Mucosa of stomach (tissue), 1 donor: ENCODE data around the gene MORN5.

ENCODE experiments used
- H3K27me3 ChIP-seq: one replicate; pipeline ENCODE4 v1.7.0; 2013; ENCODE audit warnings: mild to moderate bottlenecking, low read length; ENCODE audit not compliant: control insufficient read depth, insufficient read depth
- H3K36me3 ChIP-seq: one replicate; pipeline ENCODE4 v1.7.0; 2013; ENCODE audit warnings: low read length; ENCODE audit not compliant: control insufficient read depth, insufficient read depth
- H3K4me1 ChIP-seq: one replicate; pipeline ENCODE4 v1.7.0; 2013; ENCODE audit warnings: mild to moderate bottlenecking, low read length; ENCODE audit not compliant: control insufficient read depth, insufficient read depth
- H3K4me3 ChIP-seq: one replicate; pipeline ENCODE4 v1.7.0; 2013; ENCODE audit warnings: low read length
- H3K9ac ChIP-seq: one replicate; pipeline ENCODE4 v1.7.0; 2013; ENCODE audit warnings: mild to moderate bottlenecking, low read length, moderate library complexity
- H3K9me3 ChIP-seq: one replicate; pipeline ENCODE4 v1.7.0; 2013; ENCODE audit warnings: mild to moderate bottlenecking, low read length, moderate library complexity; ENCODE audit not compliant: control insufficient read depth
- donor health status: Pancreatic carcinoma.

MORN5 gene

DNA sequence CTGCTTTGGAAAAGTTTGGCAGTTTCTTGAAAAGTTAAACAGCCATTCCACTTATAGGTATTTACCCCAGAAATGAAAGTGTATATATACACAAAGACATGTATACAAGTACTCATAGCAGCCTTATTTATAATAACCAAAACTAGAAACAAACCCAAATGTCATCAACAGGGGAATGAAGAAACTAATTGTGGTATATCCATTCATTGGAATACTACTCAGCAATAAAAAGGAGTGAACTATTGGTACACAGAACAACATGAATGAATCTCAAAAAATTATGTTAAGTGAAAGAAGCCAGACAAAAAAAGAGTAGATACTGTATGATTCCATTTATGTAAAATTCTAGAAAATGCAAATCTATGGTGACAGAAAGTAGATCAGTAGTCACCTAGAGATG is 2.7 kb downstream of the MORN5 start:
- Histone ChIP-seq H3K27me3 (peaks cover 5% of the 10 kb centered on the region), H3K4me3 (no peak overlapping the region), H3K9me3 (no peaks in the 10 kb centered on the region), H3K9ac (no peak overlapping the region), H3K4me1 (peaks cover 5% of the 10 kb centered on the region), H3K36me3 (no peaks in the 10 kb centered on the region)

DNA sequence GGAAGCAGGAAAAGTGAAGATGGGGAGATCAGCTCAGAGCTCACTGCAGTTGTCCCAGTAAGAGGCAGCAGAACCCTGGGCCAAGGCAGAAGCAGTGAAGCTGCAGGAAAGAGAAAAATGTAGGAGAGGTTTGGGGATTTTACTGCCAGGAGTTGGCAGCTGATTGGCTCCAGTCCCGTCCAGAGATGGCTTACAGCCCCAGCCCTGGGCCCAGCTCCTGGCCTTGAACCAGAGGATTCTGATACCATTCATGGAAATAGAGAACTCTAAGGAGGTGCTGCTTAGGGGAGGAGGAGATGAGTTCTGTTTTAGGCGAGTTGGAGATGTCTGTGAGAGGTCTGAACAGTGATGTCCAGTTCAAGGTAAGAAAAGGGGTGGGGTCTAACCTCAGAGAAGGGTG is 4.6 kb downstream of the MORN5 start:
- Histone ChIP-seq H3K4me3 (no peak overlapping the region), H3K4me1 (no peaks in the 10 kb centered on the region), H3K27me3 (peaks cover 5% of the 10 kb centered on the region), H3K9ac (no peak overlapping the region), H3K9me3 (no peaks in the 10 kb centered on the region), H3K36me3 (no peaks in the 10 kb centered on the region)

DNA sequence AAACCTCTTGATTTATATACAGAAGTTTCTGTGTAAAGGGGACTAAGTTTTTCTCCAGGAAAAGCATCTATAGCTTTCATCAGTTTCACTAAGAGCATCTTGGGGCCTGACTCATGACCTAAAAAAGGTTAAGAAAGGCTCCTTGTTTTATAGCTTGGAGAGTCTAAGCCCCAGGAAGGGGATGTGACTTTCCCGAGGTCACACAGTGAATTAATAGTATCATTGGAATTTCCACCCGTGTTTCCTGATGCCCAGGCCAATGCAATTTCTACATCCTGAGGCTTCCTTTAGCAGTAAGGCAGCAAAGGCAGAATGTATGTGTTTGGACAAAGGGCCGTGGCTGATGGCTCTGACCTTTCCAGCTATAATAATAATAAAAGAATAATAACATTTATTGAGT is 8.6 kb downstream of the MORN5 start:
- H3K4me3 ChIP-seq = no peak overlapping the region
- no peaks in the 10 kb centered on the region for H3K36me3 ChIP-seq
- H3K9me3 ChIP-seq = no peaks in the 10 kb centered on the region
- no peak overlapping the region for H3K9ac ChIP-seq
- H3K27me3 ChIP-seq = peaks cover 13% of the 10 kb centered on the region
- H3K4me1 ChIP-seq = no peaks in the 10 kb centered on the region

DNA sequence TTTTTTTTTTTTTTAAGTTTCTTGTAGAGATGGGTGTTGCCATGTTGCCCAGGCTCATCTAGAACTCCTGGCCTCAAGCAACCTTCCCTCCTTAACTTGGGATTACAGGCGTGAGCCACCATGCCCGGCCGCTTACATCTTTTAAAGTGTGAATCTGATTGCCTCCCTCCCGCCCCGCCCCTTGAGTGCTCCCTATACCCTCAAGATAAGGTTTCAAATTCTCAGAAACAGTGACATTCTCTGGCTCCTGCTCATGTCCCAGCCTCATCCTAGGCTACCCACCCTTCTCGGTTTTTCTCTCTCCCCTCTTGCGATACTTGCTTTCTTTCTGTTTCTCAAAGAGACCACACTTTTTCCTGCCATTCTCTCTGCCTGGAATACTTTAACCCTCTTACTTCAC is 12.4 kb downstream of the MORN5 start:
- H3K9me3 ChIP-seq = no peaks in the 10 kb centered on the region
- H3K9ac ChIP-seq = no peak overlapping the region
- H3K36me3 ChIP-seq = no peaks in the 10 kb centered on the region
- H3K4me1 ChIP-seq = no peaks in the 10 kb centered on the region
- H3K4me3 ChIP-seq = no peak overlapping the region
- H3K27me3 ChIP-seq = peaks cover 12% of the 10 kb centered on the region

DNA sequence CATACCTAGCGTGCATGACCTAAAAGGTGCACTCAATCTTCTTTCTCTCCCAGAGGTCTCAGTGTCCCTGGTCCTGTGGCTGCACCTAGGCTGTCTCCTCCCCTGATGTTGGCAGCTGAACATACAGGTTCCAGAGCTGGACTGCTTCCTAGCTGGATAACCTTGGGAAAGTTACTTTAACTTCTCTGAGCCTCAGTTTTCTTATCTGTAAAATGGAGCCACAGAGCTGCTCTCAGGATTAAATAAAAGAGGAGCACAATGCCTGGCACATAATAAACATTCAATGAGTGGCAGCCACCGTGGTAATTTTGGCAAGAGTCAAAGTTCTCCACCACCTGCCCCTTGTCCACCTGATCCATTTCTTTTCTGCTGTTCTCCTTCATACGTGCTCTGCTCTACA is 14.0 kb downstream of the MORN5 start:
- peaks cover 12% of the 10 kb centered on the region for H3K27me3 ChIP-seq
- no peak overlapping the region for H3K4me3 ChIP-seq
- no peak overlapping the region for H3K9ac ChIP-seq

DNA sequence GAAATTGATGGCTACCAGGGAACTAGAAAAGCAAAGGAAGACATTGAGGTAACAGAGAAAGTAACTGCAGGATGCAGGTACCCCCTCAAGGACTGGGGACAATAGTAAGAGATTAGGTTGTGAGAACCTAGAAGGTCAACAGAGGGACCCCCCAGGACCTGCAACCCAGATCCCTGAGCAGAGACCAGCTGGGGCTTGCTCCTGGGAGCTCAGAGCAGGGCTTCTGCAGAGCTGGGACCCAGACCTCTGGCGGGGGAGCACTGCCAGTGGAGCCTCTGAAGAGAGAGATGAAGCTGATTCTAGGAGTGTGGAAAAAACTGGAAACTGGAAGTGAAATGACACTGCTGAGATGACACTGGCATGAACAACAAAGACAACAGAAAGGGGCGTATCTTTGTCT is 17.2 kb downstream of the MORN5 start:
- Histone ChIP-seq H3K4me3 (no peak overlapping the region), H3K36me3 (no peaks in the 10 kb centered on the region), H3K27me3 (peaks cover 11% of the 10 kb centered on the region), H3K9ac (no peak overlapping the region), H3K9me3 (no peaks in the 10 kb centered on the region), H3K4me1 (no peaks in the 10 kb centered on the region)

More for the DNA sequence above, 14.0 kb downstream of the MORN5 start:
- H3K9me3 ChIP-seq = no peaks in the 10 kb centered on the region
- H3K36me3 ChIP-seq = no peaks in the 10 kb centered on the region
- no peaks in the 10 kb centered on the region for H3K4me1 ChIP-seq

DNA sequence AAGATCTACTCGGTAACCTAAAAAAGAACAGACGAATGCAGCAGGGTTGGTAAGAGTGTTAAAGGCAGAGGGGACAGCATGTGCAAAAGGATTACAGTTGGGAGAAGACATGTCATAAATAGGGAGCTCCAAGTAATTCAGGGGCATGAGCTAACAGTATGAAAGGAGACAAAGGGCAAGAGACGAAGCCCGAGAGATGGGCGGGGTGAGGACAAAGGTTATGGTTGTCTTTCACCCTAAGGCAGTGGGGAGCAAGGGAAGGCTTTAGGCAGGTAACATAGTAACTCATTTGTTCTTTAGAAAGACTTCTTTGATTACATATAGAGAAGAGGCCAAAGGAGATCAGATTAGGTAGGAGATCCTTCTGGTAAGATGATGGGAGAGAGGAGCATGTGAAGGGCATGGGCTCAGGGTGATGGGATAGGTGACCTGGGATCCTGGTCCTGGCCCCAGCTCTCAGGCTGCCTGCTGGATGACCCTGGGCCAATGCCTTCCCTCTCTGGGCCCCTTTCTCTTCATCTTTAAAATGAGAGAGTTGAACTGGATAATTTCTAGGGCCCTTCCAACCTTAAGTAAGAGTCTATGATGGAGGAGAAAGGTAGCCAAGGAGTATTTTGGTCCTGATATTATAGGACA is 19.5 kb downstream of the MORN5 start:
- no peak overlapping the region for H3K4me3 ChIP-seq
- H3K9ac ChIP-seq = no peak overlapping the region
- peaks cover 4% of the 10 kb centered on the region for H3K27me3 ChIP-seq
- no peaks in the 10 kb centered on the region for H3K4me1 ChIP-seq
- H3K36me3 ChIP-seq = no peaks in the 10 kb centered on the region
- no peaks in the 10 kb centered on the region for H3K9me3 ChIP-seq

DNA sequence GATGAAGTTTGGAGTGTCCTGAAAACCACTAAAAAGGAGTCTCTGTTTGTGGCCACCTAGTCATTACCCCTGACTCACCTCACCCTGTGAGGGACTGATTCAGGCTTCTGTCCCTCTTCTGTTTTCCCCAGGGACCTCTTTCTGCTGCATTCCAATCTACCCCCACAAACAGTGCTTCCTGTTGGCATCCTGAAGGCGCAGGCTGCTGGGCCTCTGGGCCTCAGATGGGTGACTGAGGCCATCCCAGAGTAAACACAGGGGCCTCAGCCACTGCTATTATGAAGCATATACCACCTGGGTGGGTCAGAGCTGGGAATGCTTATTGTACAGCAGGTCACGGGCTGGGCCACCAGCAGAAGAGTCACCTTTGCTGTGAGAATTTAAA is 20.0 kb downstream of the MORN5 start:
- Histone ChIP-seq H3K27me3 (peaks cover 4% of the 10 kb centered on the region), H3K9ac (no peak overlapping the region), H3K36me3 (no peaks in the 10 kb centered on the region), H3K4me3 (no peak overlapping the region), H3K9me3 (no peaks in the 10 kb centered on the region), H3K4me1 (no peaks in the 10 kb centered on the region)

DNA sequence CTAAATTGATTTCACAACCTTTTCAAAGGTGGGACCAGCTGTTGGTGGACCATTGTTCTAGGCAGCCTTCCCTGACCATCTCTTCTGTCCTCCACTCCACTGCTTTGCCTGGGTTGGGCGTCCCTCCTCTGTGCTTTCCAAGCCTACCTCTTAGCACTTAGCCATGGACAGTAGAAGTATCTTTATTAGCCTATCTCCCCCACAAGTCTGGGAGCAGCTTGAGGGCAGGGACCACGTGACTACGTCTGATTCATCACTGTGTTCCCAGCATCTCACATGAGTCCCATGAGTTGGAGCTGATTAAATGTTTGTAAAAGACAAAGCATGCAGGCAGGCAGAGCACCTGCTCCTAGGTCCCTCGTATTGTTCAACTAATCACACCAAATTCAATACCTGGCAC is 20.9 kb downstream of the MORN5 start:
- H3K36me3 ChIP-seq = no peaks in the 10 kb centered on the region

DNA sequence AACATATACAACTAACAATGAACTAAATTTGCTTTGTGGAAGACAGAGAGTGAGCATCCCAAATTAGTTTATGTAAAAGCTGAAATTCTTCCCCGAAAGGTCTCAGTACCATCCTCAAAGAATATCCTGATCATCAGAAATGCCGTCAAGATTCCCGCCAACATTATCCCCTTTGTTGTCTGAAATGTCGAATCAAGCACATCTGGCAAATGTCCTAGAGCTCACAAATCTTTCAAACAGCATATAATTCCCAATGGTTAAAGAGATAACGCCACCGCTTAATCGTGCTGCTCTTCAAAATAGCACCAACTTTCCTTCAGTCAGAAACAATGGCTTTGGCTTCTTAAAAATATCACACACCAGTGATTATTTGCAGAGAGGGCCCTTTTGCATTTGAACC is 23.8 kb downstream of the MORN5 start:
- no peaks in the 10 kb centered on the region for H3K36me3 ChIP-seq
- no peaks in the 10 kb centered on the region for H3K9me3 ChIP-seq

More for the DNA sequence above, 20.9 kb downstream of the MORN5 start:
- no peak overlapping the region for H3K4me3 ChIP-seq
- H3K9ac ChIP-seq = no peak overlapping the region
- no peaks in the 10 kb centered on the region for H3K9me3 ChIP-seq
- no peaks in the 10 kb centered on the region for H3K4me1 ChIP-seq
- peaks cover 4% of the 10 kb centered on the region for H3K27me3 ChIP-seq

DNA sequence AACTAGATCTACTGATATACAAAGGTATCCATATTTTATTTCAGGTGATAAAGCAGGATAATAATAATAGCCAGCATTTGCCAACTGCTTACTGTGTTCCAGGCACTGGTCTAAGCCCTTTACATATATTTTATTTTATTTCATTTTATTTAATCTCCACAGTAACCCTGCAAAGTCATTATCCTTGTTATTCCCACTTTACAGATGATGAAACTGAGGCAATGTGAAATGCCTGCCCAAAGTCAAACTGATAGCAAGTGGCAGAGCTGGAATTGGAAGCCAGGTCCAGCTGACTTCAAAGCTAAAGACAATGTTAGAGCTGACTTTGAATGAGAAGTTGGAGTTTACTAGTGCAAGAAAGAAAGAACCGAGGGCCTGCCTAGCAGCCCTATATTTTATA is 24.8 kb downstream of the MORN5 start:
- no peak overlapping the region for H3K4me3 ChIP-seq
- H3K9me3 ChIP-seq = no peaks in the 10 kb centered on the region
- H3K27me3 ChIP-seq = peaks cover 4% of the 10 kb centered on the region
- no peaks in the 10 kb centered on the region for H3K36me3 ChIP-seq
- H3K9ac ChIP-seq = no peak overlapping the region
- peaks cover 4% of the 10 kb centered on the region for H3K4me1 ChIP-seq

More for the DNA sequence above, 23.8 kb downstream of the MORN5 start:
- H3K9ac ChIP-seq = no peak overlapping the region
- peaks cover 4% of the 10 kb centered on the region for H3K4me1 ChIP-seq
- no peak overlapping the region for H3K4me3 ChIP-seq
- H3K27me3 ChIP-seq = peaks cover 4% of the 10 kb centered on the region

DNA sequence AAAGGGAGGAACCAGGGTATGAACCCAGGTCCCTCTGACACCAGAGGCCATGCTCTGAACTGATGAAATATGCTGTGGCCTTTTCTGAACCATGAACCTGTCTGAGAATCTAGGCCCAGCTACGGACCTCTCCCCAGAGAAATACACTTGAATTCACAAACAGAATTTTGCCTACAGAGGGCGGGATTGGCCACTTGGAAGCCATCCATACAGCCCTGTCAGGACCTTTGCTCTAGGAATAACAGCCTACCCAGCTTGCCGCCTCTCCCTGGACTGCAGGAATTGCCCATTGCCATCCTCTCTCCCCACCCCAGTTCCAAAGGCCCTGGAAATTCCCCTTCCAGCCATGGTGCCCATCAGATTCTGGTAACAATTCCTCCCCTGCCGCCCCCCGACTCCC is 26.6 kb downstream of the MORN5 start:
- Histone ChIP-seq H3K4me1 (peaks cover 10% of the 10 kb centered on the region), H3K36me3 (no peaks in the 10 kb centered on the region), H3K9me3 (no peaks in the 10 kb centered on the region), H3K4me3 (no peak overlapping the region), H3K9ac (no peak overlapping the region), H3K27me3 (peaks cover 4% of the 10 kb centered on the region)
